ENCODE results near the gene TIPARP.

The TIPARP gene

GRCh38 chr3:156674046-156674910, at the start of gene TIPARP:
Gene TIPARP (plus strand): TSS chr3:156674590. CDS start chr3:156677698, 3,108 bp downstream.
- Histone ChIP-seq H3K4me1 (ENCODE audit: insufficient read depth, low read length) (no peaks in the 10 kb centered on the region), H3K9ac (ENCODE audit: low read depth, low read length) (peak within 1 kb of the TSS; percentile 55), H3K9me3 (ENCODE audit: control insufficient read depth, insufficient read depth, low read length) (no peaks in the 10 kb centered on the region), H3K36me3 (ENCODE audit: insufficient read depth, low read length) (peaks cover 5% of the 10 kb centered on the region; the same call in 1 of the 2 replicates)

GRCh38 chr3:156626104-156626503, 48.3 kb upstream of the TIPARP start:
- no peaks in the 10 kb centered on the region for H3K36me3 ChIP-seq (ENCODE audit: insufficient read depth, low read length)

GRCh38 chr3:156627946-156628569, 46.3 kb upstream of the TIPARP start:
- no peaks in the 10 kb centered on the region for H3K36me3 ChIP-seq (ENCODE audit: insufficient read depth, low read length)
- H3K9me3 ChIP-seq (ENCODE audit: control insufficient read depth, insufficient read depth, low read length), result no peaks in the 10 kb centered on the region
- H3K9ac ChIP-seq (ENCODE audit: low read depth, low read length), result no peak overlapping the region
- H3K4me1 ChIP-seq (ENCODE audit: insufficient read depth, low read length), result peaks cover 16% of the 10 kb centered on the region

More at GRCh38 chr3:156626104-156626503, 48.3 kb upstream of the TIPARP start:
- H3K9me3 ChIP-seq (ENCODE audit: control insufficient read depth, insufficient read depth, low read length), result no peaks in the 10 kb centered on the region
- H3K4me1 ChIP-seq (ENCODE audit: insufficient read depth, low read length), result peaks cover 16% of the 10 kb centered on the region
- H3K9ac ChIP-seq (ENCODE audit: low read depth, low read length), result no peak overlapping the region

- H3K36me3 ChIP-seq (ENCODE audit: insufficient read depth, low read length), result no peaks in the 10 kb centered on the region
- H3K4me1 ChIP-seq (ENCODE audit: insufficient read depth, low read length), result peaks cover 16% of the 10 kb centered on the region
- H3K9me3 ChIP-seq (ENCODE audit: control insufficient read depth, insufficient read depth, low read length), result no peaks in the 10 kb centered on the region
- H3K9ac ChIP-seq (ENCODE audit: low read depth, low read length), result no peak overlapping the region
Observed at GRCh38 chr3:156628836-156629618, 45.4 kb upstream of the TIPARP start.

GRCh38 chr3:156630081-156630772, 44.2 kb upstream of the TIPARP start:
- Histone ChIP-seq H3K36me3 (ENCODE audit: insufficient read depth, low read length) (no peaks in the 10 kb centered on the region), H3K4me1 (ENCODE audit: insufficient read depth, low read length) (peaks cover 16% of the 10 kb centered on the region), H3K9me3 (ENCODE audit: control insufficient read depth, insufficient read depth, low read length) (no peaks in the 10 kb centered on the region), H3K9ac (ENCODE audit: low read depth, low read length) (no peak overlapping the region)

- H3K4me1 ChIP-seq (ENCODE audit: insufficient read depth, low read length), result peaks cover 16% of the 10 kb centered on the region
- H3K9ac ChIP-seq (ENCODE audit: low read depth, low read length), result no peak overlapping the region
- H3K36me3 ChIP-seq (ENCODE audit: insufficient read depth, low read length), result no peaks in the 10 kb centered on the region
- H3K9me3 ChIP-seq (ENCODE audit: control insufficient read depth, insufficient read depth, low read length), result no peaks in the 10 kb centered on the region
Observed at GRCh38 chr3:156630773-156631093, 43.7 kb upstream of the TIPARP start.

- no peaks in the 10 kb centered on the region for H3K36me3 ChIP-seq (ENCODE audit: insufficient read depth, low read length)
- no peaks in the 10 kb centered on the region for H3K9me3 ChIP-seq (ENCODE audit: control insufficient read depth, insufficient read depth, low read length)
- H3K4me1 ChIP-seq (ENCODE audit: insufficient read depth, low read length), result peaks cover 16% of the 10 kb centered on the region
- no peak overlapping the region for H3K9ac ChIP-seq (ENCODE audit: low read depth, low read length)
Observed at GRCh38 chr3:156631323-156631722, 43.1 kb upstream of the TIPARP start.

GRCh38 chr3:156632601-156633000, 41.8 kb upstream of the TIPARP start:
- H3K9ac ChIP-seq (ENCODE audit: low read depth, low read length), result no peak overlapping the region
- peaks cover 16% of the 10 kb centered on the region for H3K4me1 ChIP-seq (ENCODE audit: insufficient read depth, low read length)
- no peaks in the 10 kb centered on the region for H3K36me3 ChIP-seq (ENCODE audit: insufficient read depth, low read length)
- no peaks in the 10 kb centered on the region for H3K9me3 ChIP-seq (ENCODE audit: control insufficient read depth, insufficient read depth, low read length)

GRCh38 chr3:156633335-156633734, 41.1 kb upstream of the TIPARP start:
- H3K9ac ChIP-seq (ENCODE audit: low read depth, low read length), result no peak overlapping the region
- no peaks in the 10 kb centered on the region for H3K9me3 ChIP-seq (ENCODE audit: control insufficient read depth, insufficient read depth, low read length)
- H3K4me1 ChIP-seq (ENCODE audit: insufficient read depth, low read length), result peaks cover 10% of the 10 kb centered on the region; the same call in 1 of the 2 replicates
- no peaks in the 10 kb centered on the region for H3K36me3 ChIP-seq (ENCODE audit: insufficient read depth, low read length)

- H3K9me3 ChIP-seq (ENCODE audit: control insufficient read depth, insufficient read depth, low read length), result no peaks in the 10 kb centered on the region
- peaks cover 8% of the 10 kb centered on the region; the same call in 1 of the 2 replicates for H3K4me1 ChIP-seq (ENCODE audit: insufficient read depth, low read length)
- no peak overlapping the region for H3K9ac ChIP-seq (ENCODE audit: low read depth, low read length)
- no peaks in the 10 kb centered on the region for H3K36me3 ChIP-seq (ENCODE audit: insufficient read depth, low read length)
Observed at GRCh38 chr3:156635034-156635433, 39.4 kb upstream of the TIPARP start.

GRCh38 chr3:156635973-156636372, 38.4 kb upstream of the TIPARP start:
- no peaks in the 10 kb centered on the region for H3K36me3 ChIP-seq (ENCODE audit: insufficient read depth, low read length)
- H3K9me3 ChIP-seq (ENCODE audit: control insufficient read depth, insufficient read depth, low read length), result no peaks in the 10 kb centered on the region
- H3K9ac ChIP-seq (ENCODE audit: low read depth, low read length), result no peak overlapping the region
- no peaks in the 10 kb centered on the region for H3K4me1 ChIP-seq (ENCODE audit: insufficient read depth, low read length)

- Histone ChIP-seq H3K9me3 (ENCODE audit: control insufficient read depth, insufficient read depth, low read length) (no peaks in the 10 kb centered on the region), H3K9ac (ENCODE audit: low read depth, low read length) (no peak overlapping the region), H3K4me1 (ENCODE audit: insufficient read depth, low read length) (0 out of 2 replicates have a peak, but pooled peaks cover 3% of the 10 kb centered on the region), H3K36me3 (ENCODE audit: insufficient read depth, low read length) (no peaks in the 10 kb centered on the region)
Observed at GRCh38 chr3:156637480-156638022, 36.8 kb upstream of the TIPARP start.

GRCh38 chr3:156638271-156638670, 36.1 kb upstream of the TIPARP start:
- no peaks in the 10 kb centered on the region for H3K36me3 ChIP-seq (ENCODE audit: insufficient read depth, low read length)
- no peak overlapping the region for H3K9ac ChIP-seq (ENCODE audit: low read depth, low read length)
- no peaks in the 10 kb centered on the region for H3K9me3 ChIP-seq (ENCODE audit: control insufficient read depth, insufficient read depth, low read length)
- peaks cover 10% of the 10 kb centered on the region for H3K4me1 ChIP-seq (ENCODE audit: insufficient read depth, low read length)
